Measurements from ENCODE around the gene PAX2. TPM values are rescaled to one million over a fixed set of nuclear protein-coding genes. Genes with fewer than 3 reads are reported as not detected.

Gene PAX2
- total RNA-seq, 2 donors from 2014 or later: 0.93 to 0.99 TPM

DNA sequence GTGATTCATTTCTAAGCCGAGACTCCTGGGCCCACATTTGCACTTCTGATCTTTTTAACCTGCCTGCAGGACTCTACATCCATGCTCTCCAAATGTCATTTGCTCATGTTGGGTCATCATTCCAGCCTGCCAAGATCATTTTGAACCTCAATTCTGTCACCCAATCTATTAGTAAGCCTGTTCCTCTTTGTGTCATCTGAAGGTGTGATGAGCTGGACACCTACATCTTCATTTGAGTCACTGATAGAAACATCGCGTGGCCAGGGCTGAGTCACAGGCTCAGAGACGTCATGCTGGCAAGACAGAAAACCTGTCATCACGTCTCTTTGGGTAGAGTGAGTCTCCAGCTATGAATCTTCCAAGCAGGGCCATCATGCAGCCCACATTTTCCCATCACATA lies 102.1 kb downstream of the PAX2 start:
- Histone ChIP-seq H3K9me3 (ENCODE audit: control insufficient read depth, low read length) (no peaks in the 10 kb centered on the region), H3K27ac (ENCODE audit: low read depth, low read length) (no peak overlapping the region), H3K36me3 (ENCODE audit: control insufficient read depth, insufficient read depth, low read length) (no peaks in the 10 kb centered on the region), H3K9ac (ENCODE audit: extremely low read depth, low read length, poor library complexity, severe bottlenecking) (no peak overlapping the region), H3K4me3 (ENCODE audit: low read length) (no peak overlapping the region), H3K4me1 (ENCODE audit: control insufficient read depth, insufficient read depth, low read length) (no peaks in the 10 kb centered on the region), H3K27me3 (ENCODE audit: control insufficient read depth, insufficient read depth, low read length, poor library complexity, severe bottlenecking) (peaks cover 86% of the 10 kb centered on the region)
- 43 to 74% methylated on average over 3 to 5 of the region's 5 CpGs for WGBS, 2 experiments (ENCODE audit: insufficient coverage in 1 of 2, insufficient read length in 1 of 2)
- no peak for DNase-seq
- Mint-ChIP-seq H3K36me3 (ENCODE audit: low read depth) (no peaks in the 10 kb centered on the region), H3K4me1 (no peaks in the 10 kb centered on the region), H3K9me3 (no peaks in the 10 kb centered on the region), H3K27ac (no peak overlapping the region), H3K4me3 (no peak overlapping the region), H3K27me3 (ENCODE audit: insufficient read depth) (peaks cover 80% of the 10 kb centered on the region)
- TF ChIP-seq CTCF (conservative IDR thresholded peaks at IDR 0.05): no peak

GRCh38 chr10:100848770-100849169 lies 103.4 kb downstream of the PAX2 start:
- no peaks in the 10 kb centered on the region for H3K4me1 Mint-ChIP-seq
- no peak overlapping the region for H3K4me3 Mint-ChIP-seq
- Histone ChIP-seq H3K4me1 (ENCODE audit: control insufficient read depth, insufficient read depth, low read length) (no peaks in the 10 kb centered on the region), H3K9ac (ENCODE audit: extremely low read depth, low read length, poor library complexity, severe bottlenecking) (no peak overlapping the region), H3K27me3 (ENCODE audit: control insufficient read depth, insufficient read depth, low read length, poor library complexity, severe bottlenecking) (peaks cover 82% of the 10 kb centered on the region), H3K27ac (ENCODE audit: low read depth, low read length) (no peak overlapping the region), H3K4me3 (ENCODE audit: low read length) (no peak overlapping the region), H3K36me3 (ENCODE audit: control insufficient read depth, insufficient read depth, low read length) (no peaks in the 10 kb centered on the region), H3K9me3 (ENCODE audit: control insufficient read depth, low read length) (no peaks in the 10 kb centered on the region)
- no peak for DNase-seq
- H3K36me3 Mint-ChIP-seq (ENCODE audit: low read depth): no peaks in the 10 kb centered on the region
- H3K27me3 Mint-ChIP-seq (ENCODE audit: insufficient read depth): peaks cover 80% of the 10 kb centered on the region
- WGBS, 2 experiments (ENCODE audit: insufficient coverage in 1 of 2, insufficient read length in 1 of 2): 94 to 100% methylated on average over 1 to 2 of the region's 2 CpGs
- no peak overlapping the region for H3K27ac Mint-ChIP-seq
- TF ChIP-seq CTCF (conservative IDR thresholded peaks at IDR 0.05): no peak
- H3K9me3 Mint-ChIP-seq: no peaks in the 10 kb centered on the region

GRCh38 chr10:100858261-100858660 lies 112.9 kb downstream of the PAX2 start:
- Histone ChIP-seq H3K9me3 (ENCODE audit: control insufficient read depth, low read length) (peaks cover 5% of the 10 kb centered on the region), H3K27ac (ENCODE audit: low read depth, low read length) (no peak overlapping the region), H3K27me3 (ENCODE audit: control insufficient read depth, insufficient read depth, low read length, poor library complexity, severe bottlenecking) (peaks cover 86% of the 10 kb centered on the region), H3K9ac (ENCODE audit: extremely low read depth, low read length, poor library complexity, severe bottlenecking) (no peak overlapping the region), H3K36me3 (ENCODE audit: control insufficient read depth, insufficient read depth, low read length) (no peaks in the 10 kb centered on the region), H3K4me1 (ENCODE audit: control insufficient read depth, insufficient read depth, low read length) (no peaks in the 10 kb centered on the region), H3K4me3 (ENCODE audit: low read length) (no peak overlapping the region)
- no peaks in the 10 kb centered on the region for H3K36me3 Mint-ChIP-seq (ENCODE audit: low read depth)
- 80 to 83% methylated on average over 4 of the region's 4 CpGs for WGBS, 2 experiments (ENCODE audit: insufficient coverage in 1 of 2, insufficient read length in 1 of 2)
- peaks cover 98% of the 10 kb centered on the region for H3K27me3 Mint-ChIP-seq (ENCODE audit: insufficient read depth)
- no peaks in the 10 kb centered on the region for H3K4me1 Mint-ChIP-seq
- DNase-seq: no peak
- no peak overlapping the region for H3K27ac Mint-ChIP-seq
- H3K4me3 Mint-ChIP-seq: no peak overlapping the region
- H3K9me3 Mint-ChIP-seq: no peaks in the 10 kb centered on the region
- no peak for TF ChIP-seq CTCF (conservative IDR thresholded peaks at IDR 0.05)

Data from endodermal cell (in vitro differentiated cells).